NCI-H187 (cell line): Measurements from ENCODE around the gene KRTAP10-3.

ENCODE experiments used
- DNase-seq, 2 experiments: peaks; one replicate each; lab custom pipeline; 2025; lab: John Stamatoyannopoulos, UW

KRTAP10-3 gene

DNA sequence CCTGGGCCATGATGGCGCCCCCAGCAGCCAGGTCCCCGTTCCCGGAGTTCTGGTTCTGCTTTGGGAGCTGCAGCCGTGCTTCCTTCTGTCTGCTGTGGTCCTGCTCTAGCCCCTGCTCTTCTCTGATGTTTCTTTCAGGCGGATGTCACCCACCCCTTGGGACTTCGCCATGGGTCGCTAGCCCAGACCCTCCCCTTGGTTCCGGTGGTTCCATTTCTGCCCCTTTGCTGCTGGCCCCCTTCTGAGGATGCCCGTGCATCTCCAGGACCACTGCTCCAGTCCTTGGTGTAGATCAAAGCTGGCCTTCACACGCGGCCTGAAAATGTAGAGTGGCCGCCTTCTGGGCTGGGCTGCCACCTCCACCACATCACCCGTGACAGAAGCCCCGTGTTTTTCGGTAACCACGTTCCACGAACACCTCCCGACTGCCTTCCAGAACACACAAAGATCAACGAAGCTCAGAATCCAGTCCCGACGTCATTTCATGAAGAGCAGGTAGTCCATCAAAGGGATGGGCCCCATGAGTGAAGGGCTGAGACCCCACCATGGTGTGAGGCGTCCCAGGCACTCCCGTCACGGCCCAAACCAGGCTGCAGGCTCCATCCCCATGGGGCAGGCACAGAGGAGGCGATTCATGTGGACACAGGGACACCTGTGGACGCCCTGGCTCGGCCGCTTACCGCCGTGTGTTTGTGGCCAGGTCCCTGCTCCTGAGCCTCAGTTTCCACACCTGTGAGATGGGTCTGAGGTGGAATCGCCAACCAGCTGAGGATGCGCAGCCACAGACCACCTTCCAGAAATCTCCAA is 43.0 kb downstream of the KRTAP10-3 start:
- no peak for DNase-seq

DNA sequence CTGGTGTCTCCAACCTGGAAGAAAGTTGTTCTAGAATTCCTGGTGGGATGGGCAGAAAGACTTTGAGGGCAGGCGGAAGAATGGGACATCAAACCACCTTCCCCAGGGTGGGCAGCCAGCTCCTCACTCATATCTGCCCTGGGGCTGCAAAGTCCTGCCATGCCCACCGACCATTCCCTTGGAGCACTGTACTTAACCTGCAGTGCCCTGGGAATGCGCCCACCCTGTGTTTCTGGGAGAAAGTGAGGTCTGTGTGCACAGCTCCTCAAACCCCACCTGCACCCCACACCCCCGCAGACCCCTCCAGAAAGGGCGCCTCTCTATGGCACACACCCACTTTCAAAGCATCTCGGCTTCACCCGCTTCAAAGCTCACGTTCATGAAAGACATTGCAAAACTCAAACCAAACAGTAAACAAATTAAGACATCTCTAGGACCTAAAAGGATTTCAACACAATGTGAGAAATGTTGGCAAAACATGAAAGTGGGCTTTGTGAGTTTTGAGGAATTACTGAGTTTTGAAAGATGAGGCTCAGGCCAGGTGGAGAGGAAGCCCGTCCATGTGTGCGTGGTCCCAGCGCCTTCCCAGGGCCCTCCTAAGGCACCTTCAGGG is 43.7 kb downstream of the KRTAP10-3 start:
- no peak for DNase-seq

DNA sequence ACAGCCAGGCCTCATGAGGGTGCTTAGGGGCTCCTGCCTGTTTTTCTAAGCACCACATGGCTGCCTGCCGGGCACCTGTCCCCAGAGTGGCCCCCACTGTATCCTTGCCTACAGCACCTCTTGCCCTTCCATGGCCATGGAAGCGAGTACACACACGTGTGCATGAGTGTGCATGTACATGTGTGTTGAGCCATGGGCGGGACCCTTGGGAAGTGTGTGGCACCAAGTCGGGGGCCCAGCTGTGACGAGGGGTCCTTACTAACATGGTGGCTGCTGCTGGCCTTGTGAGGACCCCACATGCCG is 44.4 kb downstream of the KRTAP10-3 start:
- no peak for DNase-seq

DNA sequence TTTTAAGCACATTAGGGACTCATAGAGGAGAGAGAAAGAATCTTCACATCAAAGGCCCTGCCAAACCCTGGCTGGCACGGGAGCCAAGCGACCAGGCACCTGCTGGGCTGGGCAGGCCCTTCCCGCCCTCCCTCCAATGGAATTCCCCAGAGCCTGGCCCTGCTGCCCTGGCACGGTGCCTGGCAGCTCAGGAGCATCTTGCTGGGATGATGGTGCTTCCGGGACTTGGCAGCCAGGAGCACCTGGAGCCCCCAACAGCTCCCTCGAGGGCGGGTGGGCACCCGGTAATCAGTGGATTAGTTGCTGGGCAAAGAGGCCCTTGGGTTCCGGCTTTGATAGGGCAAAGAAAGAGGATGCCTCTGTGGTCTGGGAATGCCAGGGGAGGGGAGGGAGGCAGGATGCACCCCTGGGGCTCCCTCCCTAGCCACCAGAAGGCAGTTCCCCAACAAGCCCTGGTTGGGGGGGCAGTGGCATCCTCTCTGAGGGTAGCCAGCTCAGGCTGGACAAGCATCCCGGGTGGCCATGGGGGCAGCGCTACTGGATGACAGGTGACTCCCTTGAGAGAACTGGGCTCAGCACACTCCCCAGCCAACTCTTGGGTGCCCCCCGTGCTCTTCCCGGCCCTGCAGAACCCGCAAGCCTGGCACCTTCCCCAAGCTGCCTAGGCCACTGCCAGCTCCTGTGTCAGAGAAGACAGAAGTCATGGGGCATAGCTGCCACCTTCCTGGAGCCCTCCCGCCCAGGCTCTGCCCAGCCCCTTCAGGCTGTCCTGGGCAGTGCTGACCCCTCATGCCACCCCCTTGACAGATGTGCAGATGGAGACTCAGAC is 45.0 kb downstream of the KRTAP10-3 start:
- no peak for DNase-seq

DNA sequence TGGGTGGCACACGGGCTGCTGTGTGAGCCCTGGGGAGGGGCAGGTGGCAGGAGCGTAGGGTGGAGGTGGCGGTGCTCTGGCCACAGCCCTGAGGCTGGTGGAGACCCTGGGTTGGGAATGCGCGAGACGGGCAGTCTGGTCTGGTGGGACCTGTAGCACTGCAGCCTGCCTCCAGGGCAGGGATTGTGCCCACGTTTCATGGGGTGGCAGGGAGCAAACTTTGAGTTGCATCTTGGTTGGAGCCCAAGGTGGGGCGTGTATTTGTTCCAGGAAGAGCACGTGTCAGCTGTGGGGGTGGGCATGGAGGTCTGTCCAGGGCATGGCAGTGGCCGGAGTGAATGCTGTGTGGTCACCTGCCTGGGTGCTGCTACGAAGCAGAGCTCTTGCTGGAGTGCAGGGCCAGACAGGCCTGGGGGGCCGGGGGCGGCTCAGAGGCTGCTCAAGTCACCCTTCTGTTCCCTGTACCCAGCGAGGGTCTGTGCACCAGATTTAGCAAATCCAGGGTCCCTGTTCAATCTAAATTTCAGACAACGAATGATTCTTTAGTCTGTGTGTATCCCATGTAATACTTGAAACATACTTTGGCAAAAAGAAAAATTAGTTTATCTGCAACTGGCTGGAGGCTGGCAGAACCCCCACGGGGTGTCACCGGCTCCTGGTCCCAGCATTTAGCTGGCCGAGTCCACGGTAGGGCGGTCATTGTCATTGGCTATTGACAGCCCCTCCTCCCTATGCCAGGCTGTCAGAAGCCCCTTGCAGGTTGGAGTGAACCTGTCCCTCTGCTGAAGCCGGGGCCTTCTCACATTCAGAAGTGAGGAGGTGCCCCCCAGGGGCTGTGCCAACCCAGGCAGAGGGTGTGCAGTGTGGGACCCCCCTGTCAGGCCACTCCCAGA is 45.9 kb downstream of the KRTAP10-3 start:
- no peak for DNase-seq

DNA sequence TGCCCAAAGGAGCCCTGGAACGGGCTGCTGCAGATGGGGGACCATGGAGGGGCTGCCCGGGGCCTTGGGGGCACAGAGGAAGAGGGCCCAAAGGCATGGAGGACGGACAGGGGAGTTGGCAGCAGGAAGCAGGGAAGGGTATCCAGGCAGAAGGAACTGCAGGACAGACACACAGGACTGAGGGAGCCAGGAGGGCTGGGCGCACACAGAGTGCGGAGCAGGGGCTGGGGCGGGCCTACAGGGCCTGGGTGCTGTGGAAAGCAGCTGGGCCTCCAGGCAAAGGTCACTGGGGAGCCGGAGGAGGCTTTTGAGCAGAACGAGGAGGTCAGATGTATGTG is 46.7 kb downstream of the KRTAP10-3 start:
- DNase-seq = no peak

DNA sequence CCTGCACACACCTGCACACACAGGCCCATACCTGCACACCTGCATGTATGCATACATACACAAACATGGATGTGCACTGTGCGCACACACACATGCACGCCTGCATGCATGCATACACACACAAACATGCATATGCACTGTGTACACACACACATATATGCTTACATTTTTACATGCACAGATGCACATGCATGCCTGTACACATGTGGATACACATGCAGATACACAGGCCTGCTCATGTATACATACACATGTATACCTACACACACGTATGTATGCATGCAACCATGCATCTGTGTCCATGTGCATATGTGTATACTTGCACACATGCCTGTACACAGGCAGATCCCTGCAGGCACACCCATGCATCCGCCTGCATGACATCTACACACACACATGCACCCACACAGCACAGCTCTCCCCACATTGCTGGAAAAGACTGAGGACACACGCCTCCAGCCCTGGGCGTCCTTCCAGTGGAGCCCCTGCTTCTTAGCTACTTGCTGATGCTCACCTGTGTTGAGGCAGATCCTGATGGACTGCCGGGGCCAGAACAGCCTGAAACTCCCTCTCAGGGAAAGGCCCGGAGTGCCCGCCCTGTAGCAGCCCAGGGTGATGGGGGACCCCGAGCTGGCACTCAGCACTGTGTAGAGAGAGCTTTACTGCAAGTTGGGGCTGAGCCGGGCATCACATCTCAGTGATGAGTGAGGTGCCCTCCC is 47.2 kb downstream of the KRTAP10-3 start:
- no peak for DNase-seq

DNA sequence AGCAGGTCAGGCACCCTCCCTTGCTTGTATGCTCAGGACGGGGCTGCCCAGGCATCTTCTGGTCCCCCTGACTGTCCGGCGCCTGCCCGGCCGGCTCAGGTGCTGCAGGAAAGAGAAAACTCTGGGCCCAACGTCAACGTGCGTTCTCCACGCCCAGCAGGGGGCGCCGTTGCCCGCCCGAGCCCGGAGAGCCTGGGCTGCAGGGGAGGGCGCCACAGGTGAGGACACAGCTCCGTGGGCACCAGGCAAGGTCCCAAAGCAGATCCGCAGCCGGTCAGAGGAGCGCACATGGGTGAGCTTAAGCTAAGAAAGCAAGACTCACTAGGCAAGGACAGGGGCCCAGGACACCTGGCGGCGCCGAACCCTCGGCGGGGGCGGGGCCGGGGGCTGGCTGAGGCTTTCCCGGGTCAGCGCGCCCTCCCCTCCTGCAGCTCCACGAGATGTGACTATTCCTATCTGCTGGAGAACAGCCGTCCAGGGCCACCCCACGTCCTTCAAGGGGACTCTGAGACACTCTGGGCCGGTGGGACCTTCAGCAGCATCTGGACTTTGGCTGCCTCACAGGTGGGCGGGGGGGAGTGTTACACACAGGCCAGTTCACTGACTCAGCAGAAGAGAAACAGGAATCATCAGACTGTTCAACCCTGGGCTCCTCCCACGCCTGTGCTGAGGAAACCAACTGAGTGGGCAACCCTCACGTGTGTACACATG is 47.9 kb downstream of the KRTAP10-3 start:
- peak; percentile 42 to 87 for DNase-seq

DNA sequence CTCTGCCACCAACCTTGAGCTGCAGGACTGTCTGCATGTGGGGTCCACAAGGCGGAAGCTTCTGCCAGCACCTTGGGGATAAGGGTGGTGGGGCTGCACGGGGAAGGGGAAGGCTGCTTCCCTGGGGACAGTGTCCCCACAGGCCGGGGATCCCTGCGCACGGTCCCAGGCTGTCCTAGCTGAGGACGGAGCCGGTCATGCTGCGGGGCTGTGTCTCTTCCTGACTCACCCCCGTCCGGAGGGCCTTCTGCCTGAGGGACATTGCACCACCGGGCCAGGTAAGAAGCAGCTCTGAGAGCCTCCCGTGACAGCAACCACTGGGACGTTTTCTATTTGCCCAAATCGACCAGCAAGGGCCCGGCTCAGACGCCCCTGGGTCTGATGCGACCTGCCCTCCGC is 48.5 kb downstream of the KRTAP10-3 start:
- DNase-seq = no peak

DNA sequence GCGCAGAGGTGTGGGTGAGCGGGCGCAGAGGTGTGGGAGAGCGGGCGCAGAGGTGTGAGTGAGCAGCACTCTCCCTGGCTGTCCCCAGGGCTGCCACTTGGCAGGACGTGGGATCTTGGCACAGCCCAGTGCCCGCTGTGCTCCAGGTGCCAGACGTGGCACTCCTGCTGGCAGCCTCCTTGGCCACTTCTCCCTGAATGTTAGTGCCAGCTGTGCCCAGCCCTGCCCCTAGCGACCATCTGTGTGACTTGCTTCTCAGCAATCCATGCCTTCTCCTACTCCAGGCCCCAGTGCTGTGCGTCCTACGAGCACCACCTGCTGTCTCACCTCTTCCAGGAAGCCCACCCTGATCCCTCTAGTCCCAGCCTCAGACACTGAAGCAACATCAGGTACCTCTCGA is 49.1 kb downstream of the KRTAP10-3 start:
- no peak for DNase-seq

DNA sequence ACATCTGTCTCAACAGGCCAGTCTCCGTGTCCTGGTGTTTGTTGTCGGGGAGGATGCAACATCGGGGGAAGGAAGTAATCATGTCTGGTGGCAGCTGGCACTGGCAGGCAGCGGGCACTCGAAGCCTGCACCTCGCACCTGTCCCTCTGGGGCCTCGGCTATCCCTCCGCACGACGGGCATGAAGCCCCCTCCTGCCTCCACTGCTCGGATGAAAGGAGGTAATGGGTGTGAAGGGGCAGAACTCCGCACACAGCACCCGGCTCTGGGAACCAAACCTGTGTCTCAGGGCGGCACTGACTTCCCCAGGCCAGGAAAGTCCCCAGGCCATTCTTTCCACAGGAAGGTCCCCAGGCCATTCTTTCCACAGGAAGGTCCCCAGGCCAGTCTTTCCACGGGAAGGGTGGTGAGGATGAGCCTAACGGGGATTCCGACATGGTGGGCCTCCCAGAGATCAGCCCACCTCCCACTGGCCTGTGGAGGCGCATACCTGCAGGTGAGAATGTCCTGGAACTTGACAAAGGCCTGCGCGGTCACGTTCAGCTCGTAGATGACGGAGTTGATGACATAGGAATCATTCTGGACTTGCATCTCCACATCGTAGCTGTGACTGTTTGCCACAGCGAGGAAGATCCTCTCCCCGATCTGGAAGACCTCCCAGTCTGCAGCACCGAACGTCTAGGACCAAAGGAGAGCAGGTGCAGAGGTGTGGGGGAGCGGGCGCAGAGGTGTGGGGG is 49.7 kb downstream of the KRTAP10-3 start:
- no peak for DNase-seq

DNA sequence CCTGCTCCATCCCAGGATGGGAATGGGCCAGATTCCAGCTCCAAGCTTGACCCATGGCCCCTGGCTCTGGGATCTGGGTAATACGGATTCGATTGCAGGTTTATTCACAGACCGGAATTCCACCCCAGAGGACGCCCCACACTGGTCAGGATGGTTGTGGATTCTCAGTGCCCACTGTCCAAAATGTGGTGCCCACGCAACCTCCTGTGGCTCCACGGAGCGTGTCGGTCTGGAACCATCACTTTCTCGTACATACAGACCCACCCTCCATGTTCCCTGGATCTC is 50.2 kb downstream of the KRTAP10-3 start:
- no peak for DNase-seq
